AG10803 (cell line): ENCODE measurements around the gene ZNF80.
"Not testable (repeated sequence)": the region's sequence is repeated elsewhere in the genome, so short reads cannot be mapped to it uniquely, and the experiment has no call there.

Source experiments
- DNase-seq: peaks from one replicate; pipeline ENCODE4 v3.0.0; 2010; ENCODE audit warnings: low read depth
- H3K4me3 ChIP-seq: 2 replicates; pipeline ENCODE4 v1.5.1; 2011; ENCODE audit warnings: mild to moderate bottlenecking, low read length, control low read depth
- TF ChIP-seq, protein P1 (sequence below): conservative IDR thresholded peaks from 2 replicates; pipeline ENCODE4 v1.5.1; 2011; ENCODE audit warnings: mild to moderate bottlenecking, low read length, control low read depth, inconsistent platforms

ZNF80 gene

DNA sequence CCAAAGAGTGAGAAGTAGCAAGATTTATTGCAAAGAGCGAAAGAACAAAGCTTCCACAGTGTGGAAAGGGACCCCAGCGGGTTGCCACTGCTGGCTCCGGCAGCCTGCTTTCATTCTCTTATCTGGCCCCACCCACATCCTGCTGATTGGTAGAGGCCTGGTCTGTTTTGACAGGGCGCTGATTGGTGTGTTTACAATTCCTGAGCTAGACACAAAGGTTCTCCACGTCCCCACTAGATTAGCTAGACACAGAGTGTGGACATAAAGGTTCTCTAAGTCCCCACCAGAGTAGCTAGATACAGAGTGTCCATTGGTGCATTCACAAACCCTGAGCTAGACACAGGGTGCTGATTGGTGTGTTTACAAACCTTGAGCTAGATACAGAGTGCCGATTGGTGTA lies at the start of gene ZNF80:
Gene ZNF80 (minus strand): TSS at position 101 of the 400 bp plus-strand sequence. CDS start 504 bp downstream, outside the sequence.
- H3K4me3 ChIP-seq, DNase-seq: not testable (repeated sequence)

- TF ChIP-seq, protein P1, sequence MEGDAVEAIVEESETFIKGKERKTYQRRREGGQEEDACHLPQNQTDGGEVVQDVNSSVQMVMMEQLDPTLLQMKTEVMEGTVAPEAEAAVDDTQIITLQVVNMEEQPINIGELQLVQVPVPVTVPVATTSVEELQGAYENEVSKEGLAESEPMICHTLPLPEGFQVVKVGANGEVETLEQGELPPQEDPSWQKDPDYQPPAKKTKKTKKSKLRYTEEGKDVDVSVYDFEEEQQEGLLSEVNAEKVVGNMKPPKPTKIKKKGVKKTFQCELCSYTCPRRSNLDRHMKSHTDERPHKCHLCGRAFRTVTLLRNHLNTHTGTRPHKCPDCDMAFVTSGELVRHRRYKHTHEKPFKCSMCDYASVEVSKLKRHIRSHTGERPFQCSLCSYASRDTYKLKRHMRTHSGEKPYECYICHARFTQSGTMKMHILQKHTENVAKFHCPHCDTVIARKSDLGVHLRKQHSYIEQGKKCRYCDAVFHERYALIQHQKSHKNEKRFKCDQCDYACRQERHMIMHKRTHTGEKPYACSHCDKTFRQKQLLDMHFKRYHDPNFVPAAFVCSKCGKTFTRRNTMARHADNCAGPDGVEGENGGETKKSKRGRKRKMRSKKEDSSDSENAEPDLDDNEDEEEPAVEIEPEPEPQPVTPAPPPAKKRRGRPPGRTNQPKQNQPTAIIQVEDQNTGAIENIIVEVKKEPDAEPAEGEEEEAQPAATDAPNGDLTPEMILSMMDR = no peak
- no peak for DNase-seq
- H3K4me3 ChIP-seq = no peak overlapping the region
These were observed 48.9 kb upstream of the ZNF80 start for GRCh38 chr3:114286266-114286665.

GRCh38 chr3:114285648-114286230 lies 48.4 kb upstream of the ZNF80 start:
- no peak overlapping the region for H3K4me3 ChIP-seq
- TF ChIP-seq, protein P1 = no peak

DNA sequence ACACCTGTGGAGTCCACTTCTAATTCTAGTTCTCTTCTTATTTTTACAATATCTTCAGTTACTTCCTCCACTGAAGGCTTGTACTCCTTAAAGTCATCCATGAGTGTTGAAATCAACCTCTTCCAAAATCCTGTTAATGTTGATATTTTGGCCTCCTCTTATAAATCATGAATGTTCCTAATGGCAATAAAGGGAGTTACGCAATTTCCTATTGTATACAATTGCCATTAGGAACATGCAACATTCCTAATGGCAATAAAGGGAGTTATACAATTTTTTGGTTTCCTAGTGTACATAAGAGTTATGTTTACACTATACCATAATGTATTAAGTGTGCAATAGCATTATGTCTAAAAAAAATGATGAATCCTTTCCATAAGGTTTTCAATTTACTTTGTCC lies 47.3 kb upstream of the ZNF80 start:
- TF ChIP-seq, protein P1 = no peak
- no peak for DNase-seq
- H3K4me3 ChIP-seq = no peak overlapping the region

More at GRCh38 chr3:114285648-114286230, 48.4 kb upstream of the ZNF80 start:
- no peak for DNase-seq

GRCh38 chr3:114276856-114277255 lies 39.5 kb upstream of the ZNF80 start:
- not testable (repeated sequence) for DNase-seq, H3K4me3 ChIP-seq

DNA sequence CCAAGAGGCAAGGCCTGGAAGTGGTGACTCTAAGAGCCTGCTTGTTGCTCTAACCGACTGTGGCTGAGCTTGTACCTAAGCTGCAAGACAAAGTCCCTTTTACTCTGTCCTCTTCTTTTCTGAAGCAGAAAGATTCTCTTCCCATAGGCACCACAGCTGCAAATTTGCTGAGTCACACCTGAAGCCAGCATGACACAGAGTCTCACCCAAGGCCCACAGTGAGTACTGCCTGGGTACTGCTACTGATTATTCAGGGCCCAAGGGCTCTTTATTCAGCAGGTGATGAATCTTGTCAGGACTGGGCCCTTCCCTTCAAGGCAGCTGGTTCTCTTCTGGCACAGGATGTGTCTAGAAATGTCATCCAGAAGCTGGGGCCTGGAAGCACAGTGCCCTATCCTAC lies 37.6 kb upstream of the ZNF80 start:
- TF ChIP-seq, protein P1 = no peak
- DNase-seq = peak; percentile 47
- no peak overlapping the region for H3K4me3 ChIP-seq

DNA sequence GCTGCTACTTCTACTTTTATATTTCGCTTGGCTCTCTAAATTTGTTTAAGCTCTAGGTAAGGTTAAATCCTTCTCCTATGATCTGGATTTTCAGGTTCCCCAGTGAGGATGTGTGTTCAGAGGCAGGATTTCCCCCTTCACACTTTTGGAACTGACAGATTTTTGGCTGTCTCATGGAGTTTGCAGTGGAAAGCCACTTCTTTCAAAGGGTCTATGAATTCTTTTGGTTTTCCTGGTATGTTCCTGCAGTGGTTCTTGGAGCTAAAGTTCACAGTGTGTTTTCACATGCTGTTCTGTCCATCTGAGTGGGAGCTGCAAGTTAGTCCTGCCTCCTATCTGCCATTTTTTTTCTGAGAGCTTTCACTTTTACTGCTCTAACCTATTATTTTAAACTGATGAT lies 34.9 kb upstream of the ZNF80 start:
- TF ChIP-seq, protein P1 = no peak
- H3K4me3 ChIP-seq = no peak overlapping the region
- no peak for DNase-seq

DNA sequence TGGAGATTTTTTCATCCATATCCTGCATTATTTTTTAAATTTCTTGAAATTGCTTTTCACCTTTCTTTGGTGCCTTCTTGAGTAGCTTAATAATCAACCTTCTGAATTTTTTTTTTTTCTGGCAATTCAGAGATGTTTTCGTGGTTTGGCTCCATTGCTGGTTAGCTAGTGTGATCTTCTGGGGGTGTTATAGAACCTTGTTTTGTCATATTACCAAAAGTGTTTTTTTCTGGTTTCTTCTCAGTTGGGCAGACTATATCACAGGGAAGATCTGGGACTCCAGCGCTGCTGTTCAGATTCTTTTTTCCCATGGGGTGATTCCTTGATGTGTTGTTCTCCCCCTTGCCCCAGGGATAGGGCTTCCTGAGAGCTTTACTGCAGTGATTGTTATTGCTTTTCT lies 32.6 kb upstream of the ZNF80 start:
- TF ChIP-seq, protein P1 = no peak
- no peak for DNase-seq
- H3K4me3 ChIP-seq = no peak overlapping the region
